CD4-positive, alpha-beta T cell (primary cell): Measurements from ENCODE around the gene SOCS3. TPM values are rescaled to one million over a fixed set of nuclear protein-coding genes. Genes with fewer than 3 reads are reported as not detected.

Source experiments
- ATAC-seq: fragments of 200-7000 bp; cut with Tn5 transposase; one replicate; pipeline ENCODE4 v1.10.0; 2022; ENCODE audit warnings: mild to moderate bottlenecking; ENCODE audit not compliant: poor library complexity
- CTCF ChIA-PET: fragments of 350-600 bp; sonication (Branson Sonifier 250); formaldehyde crosslinking; loops from one replicate; lab custom pipeline; 2021; ENCODE audit warnings: antibody characterized with exemption, inconsistent platforms; lab: Charles Lee
- POLR2A ChIA-PET: fragments of 350-600 bp; sonication (Branson Sonifier 250); formaldehyde crosslinking; loops from one replicate; lab custom pipeline; 2021; ENCODE audit warnings: antibody characterized with exemption, inconsistent platforms; lab: Charles Lee
- DNase-seq, 14 experiments: peaks; one replicate each; pipeline ENCODE4 v3.0.0-alpha.2; 2013 to 2020; ENCODE audit warnings: mixed read lengths in 2 of 14
- H3K27ac ChIP-seq, 2 donors: one replicate each; pipeline versions ENCODE4 v1.5.1 to v1.7.0; 2013; ENCODE audit warnings: low read length in 2 of 2, low read depth in 1 of 2, mild to moderate bottlenecking in 1 of 2
- H3K27me3 ChIP-seq, 2 experiments: 1 replicate in 1 of 2; 2 replicates in 1 of 2; pipeline versions ENCODE4 v1.6.1 to v1.7.0; 2013; ENCODE audit warnings: low read length in 2 of 2, control low read depth in 1 of 2, mild to moderate bottlenecking in 1 of 2, moderate library complexity in 1 of 2; ENCODE audit not compliant: insufficient read depth in 2 of 2, control insufficient read depth in 1 of 2
- H3K36me3 ChIP-seq: one replicate; pipeline ENCODE4 v1.6.1; 2013; ENCODE audit warnings: low read length, control low read depth; ENCODE audit not compliant: insufficient read depth
- H3K4me1 ChIP-seq: one replicate; pipeline ENCODE4 v1.6.1; 2013; ENCODE audit warnings: low read length, control low read depth; ENCODE audit not compliant: insufficient read depth
- H3K4me3 ChIP-seq: one replicate; pipeline ENCODE4 v1.5.1; 2013; ENCODE audit warnings: mild to moderate bottlenecking, low read length, moderate library complexity
- H3K9me3 ChIP-seq, 2 experiments: 1 replicate in 1 of 2; 2 replicates in 1 of 2; pipeline versions ENCODE4 v1.6.1 to v1.7.0; 2013; ENCODE audit warnings: low read length in 2 of 2, mild to moderate bottlenecking in 2 of 2, control low read depth in 1 of 2, moderate library complexity in 1 of 2; ENCODE audit not compliant: control insufficient read depth in 1 of 2, insufficient read depth in 1 of 2
- H3K27ac Mint-ChIP-seq: one replicate; pipeline ENCODE4 v1.8.0; 2020; ENCODE audit warnings: mixed read lengths
- H3K27me3 Mint-ChIP-seq: one replicate; pipeline ENCODE4 v1.8.0; 2021; ENCODE audit warnings: mixed read lengths
- H3K36me3 Mint-ChIP-seq: one replicate; pipeline ENCODE4 v1.8.0; 2021; ENCODE audit warnings: low read depth, mixed read lengths
- H3K4me1 Mint-ChIP-seq: one replicate; pipeline ENCODE4 v1.8.0; 2021; ENCODE audit warnings: low read depth, mixed read lengths
- H3K4me3 Mint-ChIP-seq: one replicate; pipeline ENCODE4 v1.8.0; 2020; ENCODE audit warnings: mild to moderate bottlenecking, mixed read lengths
- H3K9me3 Mint-ChIP-seq: one replicate; pipeline ENCODE4 v1.8.0; 2020; ENCODE audit warnings: mixed read lengths
- CTCF ChIP-seq: fragments of 200-600 bp; IDR thresholded peaks from one replicate; pipeline ENCODE4 v1.8.0; 2022; ENCODE audit warnings: antibody characterized with exemption, mild to moderate bottlenecking
- intact Hi-C, 2 experiments: fragments of 100-400 bp; cut with DNase I in 1 of 2; cut with micrococcal nuclease in 1 of 2; formaldehyde crosslinking; loops; one replicate each; pipeline versions ENCODE4 v1.15.1 to v1.9.0; 2023 to 2025; cut with DNase I, micrococcal nuclease
- total RNA-seq, 174 experiments: library from RNA in 2 of 174; stranded (reverse) in 2 of 174; gene quantifications; one replicate each; pipeline ENCODE4 v1.2.3 and lab custom pipeline; 2021 to 2026

The SOCS3 gene
- total RNA-seq, 2 experiments from 2014 or later: 414 to 427 TPM

GRCh38 chr17:78390241-78391050, 30.6 kb upstream of the SOCS3 start:
- ChIA-PET CTCF (interaction anchor here (1.3 kb wide), 1 partner anchor 32 kb away, joined by 3 read pairs; no protein-coding TSS in a partner anchor), POLR2A (no interaction called here)
- no peaks in the 10 kb centered on the region for H3K27me3 Mint-ChIP-seq
- H3K27ac ChIP-seq: no peak overlapping the region
- peaks cover 31% of the 10 kb centered on the region for H3K36me3 Mint-ChIP-seq
- H3K4me1 Mint-ChIP-seq: peaks cover 60% of the 10 kb centered on the region
- H3K4me3 ChIP-seq: no peak overlapping the region
- peaks cover 49% of the 10 kb centered on the region for H3K4me1 ChIP-seq
- peaks cover 40% of the 10 kb centered on the region for H3K36me3 ChIP-seq
- no peaks in the 10 kb centered on the region for H3K27me3 ChIP-seq
- intact Hi-C loops: no loop called here
- no peak for TF ChIP-seq CTCF
- H3K27ac Mint-ChIP-seq: peak overlapping the region; percentile 78
- no peak for DNase-seq
- no peaks in the 10 kb centered on the region for H3K9me3 ChIP-seq
- no peak for ATAC-seq
- H3K4me3 Mint-ChIP-seq: no peak overlapping the region
- H3K9me3 Mint-ChIP-seq: no peaks in the 10 kb centered on the region

- peak in 4 of 14 experiments; percentile 16 to 64 (median 46) for DNase-seq
- Mint-ChIP-seq H3K4me3 (peak overlapping the region; percentile 82), H3K4me1 (peaks cover 67% of the 10 kb centered on the region), H3K27me3 (no peaks in the 10 kb centered on the region), H3K36me3 (peaks cover 13% of the 10 kb centered on the region), H3K27ac (peak overlapping the region; percentile 78), H3K9me3 (no peaks in the 10 kb centered on the region)
- peaks cover 25% of the 10 kb centered on the region for H3K36me3 ChIP-seq
- no peaks in the 10 kb centered on the region for H3K27me3 ChIP-seq
- TF ChIP-seq CTCF: no peak
- peaks cover 68% of the 10 kb centered on the region for H3K4me1 ChIP-seq
- ATAC-seq: peak; percentile 45
- intact Hi-C loops: no loop called here
- CTCF ChIA-PET: interaction anchor here (1.2 kb wide), 2 partner anchors 28 to 136 kb away, joined by 3 to 4 read pairs; no protein-coding TSS in a partner anchor
- no peak overlapping the region for H3K4me3 ChIP-seq
- H3K9me3 ChIP-seq: no peaks in the 10 kb centered on the region
- peak overlapping the region in 1 of 2 donors; percentile 68 for H3K27ac ChIP-seq
- POLR2A ChIA-PET: interaction anchor here (0.7 kb wide), 2 partner anchors 8 to 129 kb away, joined by 3 to 5 read pairs; no protein-coding TSS in a partner anchor
Measured at GRCh38 chr17:78387977-78388941, 28.4 kb upstream of the SOCS3 start.
